ENCODE results near the gene GBGT1.

GRCh38 chr9:133153227-133154096, 10.3 kb downstream of the GBGT1 start:
- TF ChIP-seq, protein P1, sequence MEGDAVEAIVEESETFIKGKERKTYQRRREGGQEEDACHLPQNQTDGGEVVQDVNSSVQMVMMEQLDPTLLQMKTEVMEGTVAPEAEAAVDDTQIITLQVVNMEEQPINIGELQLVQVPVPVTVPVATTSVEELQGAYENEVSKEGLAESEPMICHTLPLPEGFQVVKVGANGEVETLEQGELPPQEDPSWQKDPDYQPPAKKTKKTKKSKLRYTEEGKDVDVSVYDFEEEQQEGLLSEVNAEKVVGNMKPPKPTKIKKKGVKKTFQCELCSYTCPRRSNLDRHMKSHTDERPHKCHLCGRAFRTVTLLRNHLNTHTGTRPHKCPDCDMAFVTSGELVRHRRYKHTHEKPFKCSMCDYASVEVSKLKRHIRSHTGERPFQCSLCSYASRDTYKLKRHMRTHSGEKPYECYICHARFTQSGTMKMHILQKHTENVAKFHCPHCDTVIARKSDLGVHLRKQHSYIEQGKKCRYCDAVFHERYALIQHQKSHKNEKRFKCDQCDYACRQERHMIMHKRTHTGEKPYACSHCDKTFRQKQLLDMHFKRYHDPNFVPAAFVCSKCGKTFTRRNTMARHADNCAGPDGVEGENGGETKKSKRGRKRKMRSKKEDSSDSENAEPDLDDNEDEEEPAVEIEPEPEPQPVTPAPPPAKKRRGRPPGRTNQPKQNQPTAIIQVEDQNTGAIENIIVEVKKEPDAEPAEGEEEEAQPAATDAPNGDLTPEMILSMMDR (IDR thresholded peaks at IDR 0.05; ENCODE audit: poor library complexity) = no peak
- no peak for TF ChIP-seq EZH2 (IDR thresholded peaks at IDR 0.05; ENCODE audit: borderline replicate concordance)

All from hepatocyte (in vitro differentiated cells).